HG03064 (cell line): ENCODE results near the gene MCTP1.
A peak's percentile ranks its signal among the peaks of the same experiment; 100 is the strongest.

Experiments
- ATAC-seq: cut with Tn5 transposase; IDR thresholded peaks from one replicate; pipeline ENCODE4 v1.9.1; 2021; ENCODE audit warnings: low read depth; ENCODE audit not compliant: unreplicated experiment

Gene MCTP1

DNA sequence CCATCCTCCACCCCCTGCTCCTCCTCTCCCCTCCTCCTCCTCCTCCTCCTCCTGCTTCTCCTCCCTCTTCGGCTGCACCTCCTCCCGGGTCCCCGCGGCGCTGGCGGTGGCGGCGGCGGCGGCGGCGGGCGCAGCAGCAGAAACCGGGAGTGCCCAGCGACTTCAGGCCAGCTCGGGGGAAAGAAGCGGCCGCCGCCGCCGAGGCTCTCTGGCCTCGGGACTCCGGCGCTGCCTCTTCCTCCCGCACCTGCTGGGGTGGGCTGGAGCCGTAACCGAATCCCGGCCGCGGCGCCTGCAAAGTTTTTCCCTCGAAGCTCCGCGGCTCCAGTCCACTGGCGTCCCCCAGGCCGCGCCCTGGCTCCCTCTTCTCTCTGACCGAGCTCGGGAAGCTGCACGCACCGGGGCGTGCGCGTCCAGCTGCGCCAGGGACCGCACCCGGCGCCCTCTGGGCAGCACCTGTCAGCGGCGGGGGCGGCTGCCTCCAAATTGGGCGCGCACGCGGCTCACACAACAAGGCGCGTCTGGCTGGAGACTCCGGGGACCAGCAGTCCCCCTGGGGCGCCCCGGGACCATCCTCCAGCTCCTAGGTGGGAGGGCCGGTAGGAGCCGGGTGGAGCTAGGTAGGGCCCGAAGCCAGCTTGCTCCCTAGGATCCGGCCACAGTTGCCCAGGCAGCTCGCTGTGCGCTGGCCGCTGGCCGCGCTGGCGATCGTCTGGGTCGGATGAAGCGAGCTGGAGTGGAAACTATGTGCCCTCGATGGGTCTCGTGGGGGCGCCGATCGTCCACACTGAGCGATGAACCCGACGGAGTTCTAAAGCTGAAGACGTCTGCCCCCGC is at the start of gene MCTP1:
TSS of gene MCTP1 (minus strand) at position 523 of the 837 bp plus-strand sequence.
- peak; percentile 26 for ATAC-seq

DNA sequence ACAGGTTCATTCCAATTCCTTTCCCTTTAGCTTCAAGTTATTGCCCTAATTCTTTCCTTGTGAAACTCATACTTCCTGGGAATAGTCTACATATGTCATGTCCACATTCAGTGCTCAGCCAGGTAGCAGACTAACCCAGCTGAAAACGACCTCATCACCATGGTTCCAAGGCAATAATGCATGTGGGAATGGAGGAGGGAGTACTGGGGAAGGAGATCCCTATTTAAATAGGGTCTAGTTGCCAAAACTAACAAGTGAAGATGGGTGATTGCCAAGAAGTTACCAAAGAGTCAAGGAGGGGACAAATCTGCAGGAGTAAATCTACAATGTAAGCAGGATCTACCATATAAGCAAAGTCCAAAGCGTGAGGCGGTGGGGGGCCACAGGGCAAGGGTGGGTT is 47.3 kb upstream of the MCTP1 start:
- no peak for ATAC-seq

- ATAC-seq, result no peak
Observed at GRCh38 chr5:95331358-95331757, 46.5 kb upstream of the MCTP1 start.

GRCh38 chr5:95327211-95327610 is 42.3 kb upstream of the MCTP1 start:
- no peak for ATAC-seq

DNA sequence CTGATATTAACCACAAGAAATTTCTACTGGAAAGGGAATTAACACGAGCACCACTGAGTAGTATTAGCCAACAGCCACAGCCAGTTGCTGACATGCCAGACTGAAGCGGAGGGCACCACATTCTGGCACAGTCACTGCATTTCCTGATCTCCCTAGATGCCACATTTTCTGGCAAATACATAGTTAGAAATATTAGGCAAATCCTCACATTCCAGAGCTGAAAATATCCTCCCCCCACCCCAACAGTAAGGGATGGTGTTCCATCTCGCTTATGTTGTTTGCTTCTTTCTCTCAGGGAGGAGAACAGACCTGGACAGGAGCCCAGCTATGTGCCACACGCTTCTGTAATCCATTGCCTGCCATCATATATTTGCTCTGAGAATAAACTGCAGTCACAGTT is 32.8 kb upstream of the MCTP1 start:
- ATAC-seq, result no peak

- no peak for ATAC-seq
Observed at GRCh38 chr5:95317085-95317484, 32.2 kb upstream of the MCTP1 start.

- ATAC-seq, result no peak
Observed at GRCh38 chr5:95304711-95305110, 19.8 kb upstream of the MCTP1 start.

GRCh38 chr5:95298651-95299050 is 13.8 kb upstream of the MCTP1 start:
- ATAC-seq, result no peak

DNA sequence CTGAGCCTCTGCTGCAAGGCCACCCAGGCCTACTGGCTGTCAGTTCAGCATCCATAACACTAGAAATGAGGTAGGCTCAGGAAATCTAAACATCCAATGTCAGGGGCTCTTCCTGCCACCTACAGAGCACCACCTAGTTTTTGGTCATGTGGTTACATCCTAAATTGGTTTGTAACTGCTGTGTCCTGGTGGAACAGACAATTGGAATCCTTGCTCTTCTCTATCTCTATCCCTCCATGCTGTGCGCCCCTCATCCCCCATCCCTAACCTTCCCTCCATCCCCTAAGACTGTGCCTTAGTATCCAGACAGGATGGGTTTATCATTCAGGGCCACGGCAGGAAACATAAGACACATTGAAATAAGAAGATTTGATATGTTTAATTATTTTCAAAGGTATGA is 11.4 kb upstream of the MCTP1 start:
- ATAC-seq, result no peak

DNA sequence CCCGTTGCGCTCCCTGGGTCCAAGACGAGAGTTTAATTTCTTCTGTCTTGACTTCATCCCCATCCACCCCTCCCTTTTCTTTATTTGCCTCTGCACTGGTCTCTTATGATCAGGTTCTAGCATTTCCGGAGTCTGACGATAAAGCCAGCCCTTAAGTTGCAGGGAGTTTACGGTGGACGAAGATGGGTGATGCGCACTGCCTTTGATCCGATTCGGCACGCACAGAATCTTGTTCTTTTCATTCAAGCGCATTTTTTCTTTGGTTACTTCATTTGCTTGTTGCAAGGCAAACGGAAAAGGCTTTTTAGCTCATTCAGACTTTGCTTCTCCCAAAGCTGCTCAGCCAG is 488 bp upstream of the MCTP1 start:
- ATAC-seq, result no peak

- peak; percentile 49 for ATAC-seq
Observed at GRCh38 chr5:95283761-95284571, 928 bp downstream of the MCTP1 start.

GRCh38 chr5:95283022-95283615 is 1.8 kb downstream of the MCTP1 start:
- ATAC-seq, result no peak

DNA sequence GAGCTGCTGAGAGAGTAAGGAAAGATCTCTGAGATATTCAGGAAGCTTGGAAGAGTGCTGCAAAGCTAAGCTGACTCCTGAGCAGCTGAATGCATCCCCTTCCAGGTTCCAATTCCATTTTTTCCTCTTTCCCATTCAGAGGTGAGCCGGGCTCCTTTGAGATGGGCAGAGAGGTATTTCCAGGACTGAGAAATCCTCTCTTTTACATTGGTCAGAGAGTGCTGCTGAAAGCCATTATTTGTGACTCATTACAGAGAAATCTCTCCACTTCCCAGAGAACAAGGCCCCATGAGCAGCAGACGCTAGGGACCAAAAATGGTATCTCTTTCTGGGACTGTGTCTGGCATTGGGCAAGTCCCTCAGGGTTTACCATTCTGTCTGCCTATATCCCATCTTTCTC is 3.7 kb downstream of the MCTP1 start:
- no peak for ATAC-seq

- ATAC-seq, result no peak
Observed at GRCh38 chr5:95280401-95281095, 4.3 kb downstream of the MCTP1 start.

- ATAC-seq, result no peak
Observed at GRCh38 chr5:95274011-95274410, 10.9 kb downstream of the MCTP1 start.

DNA sequence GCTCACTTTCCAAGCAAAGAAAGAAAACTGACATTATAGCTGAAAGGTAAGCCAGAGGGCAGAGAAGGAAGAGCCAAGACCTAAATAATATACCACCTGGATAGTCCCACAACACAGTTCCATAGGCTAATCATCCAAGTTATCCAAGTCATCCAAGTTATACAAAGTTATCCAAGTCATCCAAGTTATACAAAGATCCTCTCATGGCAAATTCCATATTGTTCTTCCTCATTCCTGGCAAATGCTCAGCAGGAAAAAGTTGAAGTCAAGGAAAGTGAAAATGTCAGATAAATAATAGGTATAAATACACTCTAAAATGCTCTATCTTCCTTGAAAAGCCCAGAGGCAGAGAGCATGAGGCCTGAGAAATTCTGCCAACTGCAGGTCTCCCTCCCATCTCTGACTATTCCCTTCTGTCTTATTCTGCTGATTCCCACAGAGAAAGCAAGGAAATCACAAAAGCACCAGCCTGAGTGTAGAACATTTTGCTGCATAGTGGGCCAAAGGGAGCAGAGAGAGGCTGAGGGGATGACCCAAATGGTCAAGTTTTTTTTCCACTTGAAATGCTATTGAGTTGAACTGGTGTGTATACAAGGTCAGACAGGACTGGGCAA is 12.5 kb downstream of the MCTP1 start:
- no peak for ATAC-seq

DNA sequence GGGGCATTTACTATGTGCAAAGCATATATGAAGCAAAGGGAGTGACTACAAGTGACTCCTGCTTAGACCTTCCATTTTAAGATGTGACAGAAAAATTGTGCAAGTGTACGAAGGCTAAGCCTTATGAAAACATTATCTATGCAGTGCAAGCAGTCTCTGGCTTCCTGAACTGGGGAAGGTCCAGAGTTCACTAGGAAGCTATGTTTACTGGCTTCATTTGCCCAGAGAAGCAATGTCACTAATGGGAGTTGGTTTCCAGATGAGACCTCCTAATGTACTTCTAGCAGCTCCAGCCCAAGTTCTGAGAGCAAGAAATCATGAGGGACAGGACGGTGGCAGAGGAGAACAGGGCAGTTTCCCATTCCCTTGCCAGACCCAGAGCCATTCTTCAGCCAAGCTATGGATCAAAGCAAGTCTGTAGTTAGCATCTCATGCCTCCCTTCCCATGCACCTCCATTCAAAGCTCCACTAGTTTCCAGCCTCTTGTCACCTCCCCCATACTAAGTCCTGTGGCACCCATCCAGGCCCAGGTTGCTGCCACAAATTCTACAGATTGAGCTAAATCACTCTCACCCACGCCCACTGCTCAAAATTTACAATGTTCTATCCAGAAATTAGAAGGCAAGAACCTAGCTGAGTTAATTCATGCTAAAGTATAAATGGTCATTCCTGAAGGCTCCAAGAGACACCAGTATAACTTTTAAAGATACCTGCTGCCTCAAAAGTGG is 21.8 kb downstream of the MCTP1 start:
- no peak for ATAC-seq

- no peak for ATAC-seq
Observed at GRCh38 chr5:95261437-95262175, 23.3 kb downstream of the MCTP1 start.

DNA sequence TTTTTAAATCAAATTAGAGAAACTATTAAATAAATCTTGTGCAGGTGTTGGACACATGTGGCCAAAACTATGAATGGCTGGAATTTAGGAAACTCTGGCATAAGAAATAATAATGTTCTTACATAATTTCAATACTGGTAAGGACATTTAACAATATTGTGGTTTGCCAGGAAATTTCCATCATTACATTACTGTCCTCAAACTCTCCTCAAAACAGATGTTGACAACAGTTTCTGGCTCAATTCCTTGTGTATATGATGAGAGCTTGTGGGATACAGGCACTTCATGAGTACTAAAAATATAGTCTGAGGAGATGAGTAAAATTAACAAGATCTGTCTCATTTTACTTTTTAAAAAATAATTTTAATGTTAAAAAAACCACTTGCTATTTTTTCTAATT is 27.9 kb downstream of the MCTP1 start:
- ATAC-seq, result no peak
